HepG2 (cell line): ENCODE data around the gene NAB2. TPM values are rescaled to one million over a fixed set of nuclear protein-coding genes. Genes with fewer than 3 reads are reported as not detected.

ENCODE experiments used
- ATF7 ChIP-seq, 2 experiments: fragments of 450-650 bp in 1 of 2; sonication (generic) in 1 of 2; formaldehyde crosslinking in 1 of 2; IDR thresholded peaks; 2 replicates each; pipeline versions ENCODE4 v1.4.0 to v1.6.1; 2016 to 2020; ENCODE audit warnings: antibody characterized with exemption in 1 of 2, mild to moderate bottlenecking in 1 of 2, missing genetic modification reagents in 1 of 2
- FIP1L1 ChIP-seq: fragments of 200-400 bp; formaldehyde crosslinking; IDR thresholded peaks from 2 replicates; pipeline ENCODE4 v1.6.1; 2018; ENCODE audit warnings: low read depth, mild to moderate bottlenecking, low read length, moderate library complexity, borderline replicate concordance; ENCODE audit not compliant: insufficient read depth
- GZF1 ChIP-seq: sonication (generic); formaldehyde crosslinking; IDR thresholded peaks from 2 replicates; pipeline ENCODE4 v1.5.1; 2020; ENCODE audit warnings: mild to moderate bottlenecking, missing genetic modification reagents
- NR2F2 ChIP-seq: IDR thresholded peaks from 2 replicates; pipeline ENCODE4 v1.6.1; 2012; ENCODE audit warnings: low read depth, inconsistent platforms, borderline replicate concordance
- NR2F6 ChIP-seq, 2 experiments: IDR thresholded peaks; 2 replicates each; pipeline ENCODE4 v1.6.1; 2016; ENCODE audit warnings: antibody characterized with exemption in 1 of 2, mild to moderate bottlenecking in 1 of 2
- PCBP2 ChIP-seq: fragments of 200-400 bp; formaldehyde crosslinking; optimal IDR thresholded peaks from 2 replicates; pipeline ENCODE3; 2018; ENCODE audit warnings: low read length, low read depth; ENCODE audit not compliant: poor library complexity, severe bottlenecking
- PRDM15 ChIP-seq: sonication (generic); formaldehyde crosslinking; IDR thresholded peaks from 2 replicates; pipeline ENCODE4 v1.4.0; 2020; ENCODE audit warnings: missing genetic modification reagents
- SP5 ChIP-seq: IDR thresholded peaks from 2 replicates; pipeline ENCODE4 v1.6.1; 2016; ENCODE audit warnings: low read depth, borderline replicate concordance
- TERF1 ChIP-seq: sonication (generic); formaldehyde crosslinking; IDR thresholded peaks from 2 replicates; pipeline ENCODE4 v1.8.0; 2022; ENCODE audit warnings: mild to moderate bottlenecking, missing genetic modification reagents, moderate library complexity
- polyA plus RNA-seq, 8 experiments: library from polyadenylated mRNA; depleted of rRNA in 3 of 8; stranded (reverse) in 7 of 8; unstranded in 1 of 8; fragments of >200 nt; fragmentation: Illumina TruSeq in 4 of 8; extraction: Trizol in 4 of 8; gene quantifications; 2 replicates each; pipeline versions ENCODE4 v1.2.1 to v1.2.3, GENCODE V29; 2011 to 2016; ENCODE audit warnings: low read depth in 4 of 8, missing spikeins in 1 of 8, mixed read lengths in 1 of 8; ENCODE audit not compliant: insufficient read depth in 1 of 8
- total RNA-seq, 5 experiments: library from RNA; depleted of rRNA; stranded (reverse); fragments of >200 nt; fragmentation: Illumina TruSeq; extraction: Trizol; gene quantifications; 2 replicates each; pipeline ENCODE4 v1.2.3, GENCODE V29; 2016; ENCODE audit warnings: low read depth in 1 of 5

NAB2 gene
- total and polyA plus RNA-seq, 2 of the 13 experiments (the other 11 are each of a cell fraction or from before 2014, with no cell fraction given): 11.7 to 12.9 TPM

GRCh38 chr12:57134949-57135348, 46.0 kb downstream of the NAB2 start (continued):
- TF ChIP-seq PRDM15 (CRISPR knock-in tag) (no peak), TERF1 (CRISPR knock-in tag) (no peak), SP5 (CRISPR knock-in tag) (peak; percentile 29; the same call in 1 of the 2 replicates), PCBP2 (no peak), NR2F6 (IDR thresholded peaks at IDR 0.05) (0 out of 2 replicates have a peak, but pooled peaks have one; percentile 24), NR2F6 (CRISPR knock-in tag; IDR thresholded peaks at IDR 0.05) (no peak), FIP1L1 (no peak), GZF1 (CRISPR knock-in tag) (no peak), ATF7 (IDR thresholded peaks at IDR 0.05) (no peak), ATF7 (CRISPR knock-in tag; IDR thresholded peaks at IDR 0.05) (no peak), NR2F2 (peak; percentile 56; the same call in 1 of the 2 replicates)
